Measurements from ENCODE around the gene CELSR1. TPM values are rescaled to one million over a fixed set of nuclear protein-coding genes. Genes with fewer than 3 reads are reported as not detected.

Gene CELSR1
- total and polyA plus RNA-seq, 2 of the 13 experiments (the other 11 are each of a cell fraction or from before 2014, with no cell fraction given), result 0.78 to 1.8 TPM

DNA sequence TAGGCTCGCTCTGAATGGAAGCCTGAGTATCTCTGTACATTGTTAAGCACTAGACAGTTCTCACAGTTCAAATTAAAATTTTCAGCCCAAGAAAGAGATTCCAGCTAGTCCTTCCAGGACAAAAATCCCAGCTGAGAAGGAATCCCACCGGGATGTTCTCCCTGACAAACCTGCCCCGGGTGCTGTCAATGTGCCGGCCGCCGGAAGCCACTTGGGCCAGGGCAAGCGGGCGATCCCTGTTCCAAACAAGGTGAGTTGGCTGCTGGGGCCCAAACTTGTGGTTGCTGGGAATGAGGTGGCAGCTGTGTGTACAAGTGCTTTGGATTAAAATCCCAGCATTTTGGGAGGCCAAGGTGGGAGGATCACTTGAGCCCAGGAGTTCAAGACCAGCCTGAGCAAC, 225.4 kb downstream of the CELSR1 start:
- 98% methylated on average over 8 of the region's 8 CpGs for WGBS (ENCODE audit: low lambda C conversion rate)

More for the DNA sequence above, 225.4 kb downstream of the CELSR1 start:
- Histone ChIP-seq H3K4me1 (ENCODE audit: insufficient read depth, low read length) (no peaks in the 10 kb centered on the region), H2AFZ (ENCODE audit: low read length) (no peak overlapping the region), H3K79me2 (ENCODE audit: insufficient read depth, low read length) (peaks cover 3% of the 10 kb centered on the region), H3K9ac (ENCODE audit: insufficient read depth, low read depth, low read length) (no peak overlapping the region), H3K4me3 (replicated peaks in 1 of 3; ENCODE audit: insufficient read depth in 1 of 3, low read depth in 2 of 3, low read length in 3 of 3) (no peak overlapping the region), H4K20me1 (ENCODE audit: insufficient read depth, low read length) (no peaks in the 10 kb centered on the region), H3K9me3 (ENCODE audit: low read length) (no peaks in the 10 kb centered on the region), H3K27ac (ENCODE audit: extremely low read length, insufficient read depth, low read length) (no peak overlapping the region), H3K27me3 (ENCODE audit: control insufficient read depth in 1 of 2, insufficient read depth in 2 of 2, low read length in 2 of 2) (no peaks in the 10 kb centered on the region), H3K36me3 (replicated peaks in 1 of 2; ENCODE audit: control insufficient read depth in 1 of 2, insufficient read depth in 2 of 2, low read length in 2 of 2) (peaks cover 11 to 45% of the 10 kb centered on the region in 2 experiments), H3K4me2 (ENCODE audit: low read depth, low read length) (no peak overlapping the region)
- FAIRE-seq (no peak), ATAC-seq (no peak), DNase-seq (ENCODE audit: low spot score) (no peak)
- in situ Hi-C loops (cut with HindIII; ENCODE audit: extremely low pct_ligation_motif_present, low pct_unique_long_range_greater_than_20kb) (loop anchor here (5.0 to 10.0 kb wide), 2 partner anchors 190 to 297 kb away; no protein-coding TSS in a partner anchor), intact Hi-C loops (cut with micrococcal nuclease; ENCODE audit: unreplicated experiment) (no loop called here)
- BruUV-seq (replicated peaks), result no TSS peak
- ChIA-PET CTCF (ENCODE audit: low intra/inter-chr PET ratio, low total read pairs) (no interaction called here), POLR2A (no interaction called here)
- TF ChIP-seq PCBP2 (optimal IDR thresholded peaks at IDR 0.05; ENCODE audit: low read depth, low read length, poor library complexity, severe bottlenecking) (no peak), MIER2 (CRISPR knock-in tag; IDR thresholded peaks at IDR 0.05) (no peak), NFRKB (IDR thresholded peaks at IDR 0.05) (no peak), ZMYM2 (CRISPR knock-in tag; IDR thresholded peaks at IDR 0.05) (no peak), FOSL1 (CRISPR knock-in tag; IDR thresholded peaks at IDR 0.05; ENCODE audit: borderline replicate concordance) (no peak), HNRNPH1 (optimal IDR thresholded peaks at IDR 0.05; ENCODE audit: low read depth, low read length) (no peak), ZNF12 (CRISPR knock-in tag; IDR thresholded peaks at IDR 0.05) (no peak), ZNF451 (CRISPR knock-in tag; IDR thresholded peaks at IDR 0.05) (no peak), KDM1A (CRISPR knock-in tag; IDR thresholded peaks at IDR 0.05) (no peak), ZNF3 (CRISPR knock-in tag; IDR thresholded peaks at IDR 0.05) (no peak), ZNF570 (CRISPR knock-in tag; IDR thresholded peaks at IDR 0.05; ENCODE audit: borderline replicate concordance) (no peak), TSC22D2 (CRISPR knock-in tag; IDR thresholded peaks at IDR 0.05; ENCODE audit: borderline replicate concordance) (no peak), HOXD1 (CRISPR knock-in tag; IDR thresholded peaks at IDR 0.05) (no peak), ZNF558 (CRISPR knock-in tag; IDR thresholded peaks at IDR 0.05; ENCODE audit: borderline replicate concordance) (no peak), ZSCAN21 (CRISPR knock-in tag; IDR thresholded peaks at IDR 0.05; ENCODE audit: borderline replicate concordance) (no peak), ELF3 (CRISPR knock-in tag; IDR thresholded peaks at IDR 0.05) (no peak)
- TF ChIP-seq, protein P1, sequence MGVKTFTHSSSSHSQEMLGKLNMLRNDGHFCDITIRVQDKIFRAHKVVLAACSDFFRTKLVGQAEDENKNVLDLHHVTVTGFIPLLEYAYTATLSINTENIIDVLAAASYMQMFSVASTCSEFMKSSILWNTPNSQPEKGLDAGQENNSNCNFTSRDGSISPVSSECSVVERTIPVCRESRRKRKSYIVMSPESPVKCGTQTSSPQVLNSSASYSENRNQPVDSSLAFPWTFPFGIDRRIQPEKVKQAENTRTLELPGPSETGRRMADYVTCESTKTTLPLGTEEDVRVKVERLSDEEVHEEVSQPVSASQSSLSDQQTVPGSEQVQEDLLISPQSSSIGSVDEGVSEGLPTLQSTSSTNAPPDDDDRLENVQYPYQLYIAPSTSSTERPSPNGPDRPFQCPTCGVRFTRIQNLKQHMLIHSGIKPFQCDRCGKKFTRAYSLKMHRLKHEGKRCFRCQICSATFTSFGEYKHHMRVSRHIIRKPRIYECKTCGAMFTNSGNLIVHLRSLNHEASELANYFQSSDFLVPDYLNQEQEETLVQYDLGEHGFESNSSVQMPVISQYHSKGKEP (CRISPR knock-in tag; IDR thresholded peaks at IDR 0.05), result no peak
- TF ChIP-seq, protein P2, sequence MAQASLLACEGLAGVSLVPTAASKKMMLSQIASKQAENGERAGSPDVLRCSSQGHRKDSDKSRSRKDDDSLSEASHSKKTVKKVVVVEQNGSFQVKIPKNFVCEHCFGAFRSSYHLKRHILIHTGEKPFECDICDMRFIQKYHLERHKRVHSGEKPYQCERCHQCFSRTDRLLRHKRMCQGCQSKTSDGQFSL (CRISPR knock-in tag; IDR thresholded peaks at IDR 0.05), result no peak
- TF ChIP-seq, protein P3, sequence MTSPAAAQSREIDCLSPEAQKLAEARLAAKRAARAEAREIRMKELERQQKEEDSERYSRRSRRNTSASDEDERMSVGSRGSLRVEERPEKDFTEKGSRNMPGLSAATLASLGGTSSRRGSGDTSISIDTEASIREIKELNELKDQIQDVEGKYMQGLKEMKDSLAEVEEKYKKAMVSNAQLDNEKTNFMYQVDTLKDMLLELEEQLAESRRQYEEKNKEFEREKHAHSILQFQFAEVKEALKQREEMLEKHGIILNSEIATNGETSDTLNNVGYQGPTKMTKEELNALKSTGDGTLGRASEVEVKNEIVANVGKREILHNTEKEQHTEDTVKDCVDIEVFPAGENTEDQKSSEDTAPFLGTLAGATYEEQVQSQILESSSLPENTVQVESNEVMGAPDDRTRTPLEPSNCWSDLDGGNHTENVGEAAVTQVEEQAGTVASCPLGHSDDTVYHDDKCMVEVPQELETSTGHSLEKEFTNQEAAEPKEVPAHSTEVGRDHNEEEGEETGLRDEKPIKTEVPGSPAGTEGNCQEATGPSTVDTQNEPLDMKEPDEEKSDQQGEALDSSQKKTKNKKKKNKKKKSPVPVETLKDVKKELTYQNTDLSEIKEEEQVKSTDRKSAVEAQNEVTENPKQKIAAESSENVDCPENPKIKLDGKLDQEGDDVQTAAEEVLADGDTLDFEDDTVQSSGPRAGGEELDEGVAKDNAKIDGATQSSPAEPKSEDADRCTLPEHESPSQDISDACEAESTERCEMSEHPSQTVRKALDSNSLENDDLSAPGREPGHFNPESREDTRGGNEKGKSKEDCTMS (CRISPR knock-in tag; conservative IDR thresholded peaks at IDR 0.05), result no peak
